ENCODE results near the gene OR2T35.

DNA sequence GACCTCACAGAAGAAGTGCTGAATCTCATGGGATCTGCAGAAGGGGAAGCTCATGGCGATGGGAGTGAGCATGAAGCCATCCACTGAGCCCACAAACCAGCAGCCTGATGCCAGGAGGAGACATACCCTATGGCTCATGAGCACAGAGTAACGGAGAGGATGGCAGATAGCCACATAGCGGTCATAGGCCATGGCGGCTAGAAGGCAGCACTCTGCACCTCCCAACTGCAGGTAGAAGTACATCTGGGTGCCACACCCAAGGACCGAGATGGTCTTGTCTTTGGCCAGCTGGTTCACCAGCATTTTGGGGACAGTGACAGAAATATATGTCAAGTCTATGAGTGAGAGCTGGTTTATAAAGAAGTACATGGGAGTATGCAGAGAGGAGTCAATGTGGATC is 51.9 kb downstream of the OR2T35 start:
- TF ChIP-seq, protein P1, sequence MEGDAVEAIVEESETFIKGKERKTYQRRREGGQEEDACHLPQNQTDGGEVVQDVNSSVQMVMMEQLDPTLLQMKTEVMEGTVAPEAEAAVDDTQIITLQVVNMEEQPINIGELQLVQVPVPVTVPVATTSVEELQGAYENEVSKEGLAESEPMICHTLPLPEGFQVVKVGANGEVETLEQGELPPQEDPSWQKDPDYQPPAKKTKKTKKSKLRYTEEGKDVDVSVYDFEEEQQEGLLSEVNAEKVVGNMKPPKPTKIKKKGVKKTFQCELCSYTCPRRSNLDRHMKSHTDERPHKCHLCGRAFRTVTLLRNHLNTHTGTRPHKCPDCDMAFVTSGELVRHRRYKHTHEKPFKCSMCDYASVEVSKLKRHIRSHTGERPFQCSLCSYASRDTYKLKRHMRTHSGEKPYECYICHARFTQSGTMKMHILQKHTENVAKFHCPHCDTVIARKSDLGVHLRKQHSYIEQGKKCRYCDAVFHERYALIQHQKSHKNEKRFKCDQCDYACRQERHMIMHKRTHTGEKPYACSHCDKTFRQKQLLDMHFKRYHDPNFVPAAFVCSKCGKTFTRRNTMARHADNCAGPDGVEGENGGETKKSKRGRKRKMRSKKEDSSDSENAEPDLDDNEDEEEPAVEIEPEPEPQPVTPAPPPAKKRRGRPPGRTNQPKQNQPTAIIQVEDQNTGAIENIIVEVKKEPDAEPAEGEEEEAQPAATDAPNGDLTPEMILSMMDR (conservative IDR thresholded peaks at IDR 0.05 in 1 of 2, IDR thresholded peaks at IDR 0.05 in 1 of 2; ENCODE audit: low read depth in 1 of 2, low read length in 2 of 2): no peak
- TF ChIP-seq EZH2 (IDR thresholded peaks at IDR 0.05; ENCODE audit: low read length, missing control alignments): no peak

Measured in fibroblast of lung (primary cell).